ENCODE results near the gene BMPER.

DNA sequence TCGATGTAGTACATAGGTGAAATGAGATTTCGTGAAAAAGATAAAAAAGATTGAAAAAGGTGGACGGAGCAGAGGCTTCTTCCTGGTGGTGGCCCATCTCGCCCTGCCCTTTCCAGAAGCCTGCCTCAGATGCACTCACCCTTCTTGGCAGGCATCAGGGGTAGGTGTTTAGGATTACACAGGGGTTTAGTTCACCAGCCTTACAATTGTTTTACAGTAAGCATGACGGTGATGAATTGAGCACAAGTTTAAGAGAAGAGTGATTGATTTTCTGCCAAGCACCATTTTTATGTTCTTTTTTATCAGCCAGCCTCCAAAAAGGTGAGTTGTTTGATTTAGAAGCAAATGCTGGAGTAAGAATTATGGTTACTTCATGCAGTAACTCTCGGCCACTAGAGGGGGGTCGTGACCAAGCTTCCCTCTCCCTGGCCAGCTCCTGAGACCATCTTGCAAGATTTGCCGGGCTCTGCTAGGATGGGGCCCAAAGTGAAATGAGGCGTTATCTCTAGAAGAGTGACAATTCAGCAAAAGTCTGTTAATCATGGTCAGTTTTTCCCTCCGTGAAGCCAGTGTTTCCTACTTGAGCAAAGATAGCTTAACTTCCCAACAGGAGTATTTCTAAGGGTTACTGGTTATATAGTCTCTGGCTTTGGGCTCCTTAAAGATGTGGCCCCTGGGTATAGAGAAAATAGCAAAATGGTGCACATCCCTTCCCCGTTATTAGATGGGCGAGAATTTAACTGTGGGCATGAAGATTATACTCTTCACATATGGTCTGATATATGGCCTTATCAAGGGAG is 228.8 kb downstream of the BMPER start:
- TF ChIP-seq EZH2phosphoT487 (IDR thresholded peaks at IDR 0.05; ENCODE audit: borderline replicate concordance, low read depth) (no peak), FOXM1 (IDR thresholded peaks at IDR 0.05; ENCODE audit: low read depth) (no peak), SIN3A (IDR thresholded peaks at IDR 0.05; ENCODE audit: borderline replicate concordance, low read depth, low read length) (no peak), GABPA (IDR thresholded peaks at IDR 0.05; ENCODE audit: low read depth) (no peak), JUND (IDR thresholded peaks at IDR 0.05) (no peak), EP300 (IDR thresholded peaks at IDR 0.05; ENCODE audit: borderline replicate concordance in 1 of 2, low read depth in 1 of 2, low read length in 1 of 2) (no peak), GATA2 (CRISPR knock-in tag; IDR thresholded peaks at IDR 0.05) (no peak), SMC3 (IDR thresholded peaks at IDR 0.05; ENCODE audit: low read depth, low read length) (peak; percentile 77)
- TF ChIP-seq, protein P1, sequence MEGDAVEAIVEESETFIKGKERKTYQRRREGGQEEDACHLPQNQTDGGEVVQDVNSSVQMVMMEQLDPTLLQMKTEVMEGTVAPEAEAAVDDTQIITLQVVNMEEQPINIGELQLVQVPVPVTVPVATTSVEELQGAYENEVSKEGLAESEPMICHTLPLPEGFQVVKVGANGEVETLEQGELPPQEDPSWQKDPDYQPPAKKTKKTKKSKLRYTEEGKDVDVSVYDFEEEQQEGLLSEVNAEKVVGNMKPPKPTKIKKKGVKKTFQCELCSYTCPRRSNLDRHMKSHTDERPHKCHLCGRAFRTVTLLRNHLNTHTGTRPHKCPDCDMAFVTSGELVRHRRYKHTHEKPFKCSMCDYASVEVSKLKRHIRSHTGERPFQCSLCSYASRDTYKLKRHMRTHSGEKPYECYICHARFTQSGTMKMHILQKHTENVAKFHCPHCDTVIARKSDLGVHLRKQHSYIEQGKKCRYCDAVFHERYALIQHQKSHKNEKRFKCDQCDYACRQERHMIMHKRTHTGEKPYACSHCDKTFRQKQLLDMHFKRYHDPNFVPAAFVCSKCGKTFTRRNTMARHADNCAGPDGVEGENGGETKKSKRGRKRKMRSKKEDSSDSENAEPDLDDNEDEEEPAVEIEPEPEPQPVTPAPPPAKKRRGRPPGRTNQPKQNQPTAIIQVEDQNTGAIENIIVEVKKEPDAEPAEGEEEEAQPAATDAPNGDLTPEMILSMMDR (IDR thresholded peaks at IDR 0.05), result peak; percentile 100
- TF ChIP-seq, protein P2, sequence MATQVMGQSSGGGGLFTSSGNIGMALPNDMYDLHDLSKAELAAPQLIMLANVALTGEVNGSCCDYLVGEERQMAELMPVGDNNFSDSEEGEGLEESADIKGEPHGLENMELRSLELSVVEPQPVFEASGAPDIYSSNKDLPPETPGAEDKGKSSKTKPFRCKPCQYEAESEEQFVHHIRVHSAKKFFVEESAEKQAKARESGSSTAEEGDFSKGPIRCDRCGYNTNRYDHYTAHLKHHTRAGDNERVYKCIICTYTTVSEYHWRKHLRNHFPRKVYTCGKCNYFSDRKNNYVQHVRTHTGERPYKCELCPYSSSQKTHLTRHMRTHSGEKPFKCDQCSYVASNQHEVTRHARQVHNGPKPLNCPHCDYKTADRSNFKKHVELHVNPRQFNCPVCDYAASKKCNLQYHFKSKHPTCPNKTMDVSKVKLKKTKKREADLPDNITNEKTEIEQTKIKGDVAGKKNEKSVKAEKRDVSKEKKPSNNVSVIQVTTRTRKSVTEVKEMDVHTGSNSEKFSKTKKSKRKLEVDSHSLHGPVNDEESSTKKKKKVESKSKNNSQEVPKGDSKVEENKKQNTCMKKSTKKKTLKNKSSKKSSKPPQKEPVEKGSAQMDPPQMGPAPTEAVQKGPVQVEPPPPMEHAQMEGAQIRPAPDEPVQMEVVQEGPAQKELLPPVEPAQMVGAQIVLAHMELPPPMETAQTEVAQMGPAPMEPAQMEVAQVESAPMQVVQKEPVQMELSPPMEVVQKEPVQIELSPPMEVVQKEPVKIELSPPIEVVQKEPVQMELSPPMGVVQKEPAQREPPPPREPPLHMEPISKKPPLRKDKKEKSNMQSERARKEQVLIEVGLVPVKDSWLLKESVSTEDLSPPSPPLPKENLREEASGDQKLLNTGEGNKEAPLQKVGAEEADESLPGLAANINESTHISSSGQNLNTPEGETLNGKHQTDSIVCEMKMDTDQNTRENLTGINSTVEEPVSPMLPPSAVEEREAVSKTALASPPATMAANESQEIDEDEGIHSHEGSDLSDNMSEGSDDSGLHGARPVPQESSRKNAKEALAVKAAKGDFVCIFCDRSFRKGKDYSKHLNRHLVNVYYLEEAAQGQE (IDR thresholded peaks at IDR 0.05; ENCODE audit: low read depth, low read length), result no peak
- TF ChIP-seq, protein P3, sequence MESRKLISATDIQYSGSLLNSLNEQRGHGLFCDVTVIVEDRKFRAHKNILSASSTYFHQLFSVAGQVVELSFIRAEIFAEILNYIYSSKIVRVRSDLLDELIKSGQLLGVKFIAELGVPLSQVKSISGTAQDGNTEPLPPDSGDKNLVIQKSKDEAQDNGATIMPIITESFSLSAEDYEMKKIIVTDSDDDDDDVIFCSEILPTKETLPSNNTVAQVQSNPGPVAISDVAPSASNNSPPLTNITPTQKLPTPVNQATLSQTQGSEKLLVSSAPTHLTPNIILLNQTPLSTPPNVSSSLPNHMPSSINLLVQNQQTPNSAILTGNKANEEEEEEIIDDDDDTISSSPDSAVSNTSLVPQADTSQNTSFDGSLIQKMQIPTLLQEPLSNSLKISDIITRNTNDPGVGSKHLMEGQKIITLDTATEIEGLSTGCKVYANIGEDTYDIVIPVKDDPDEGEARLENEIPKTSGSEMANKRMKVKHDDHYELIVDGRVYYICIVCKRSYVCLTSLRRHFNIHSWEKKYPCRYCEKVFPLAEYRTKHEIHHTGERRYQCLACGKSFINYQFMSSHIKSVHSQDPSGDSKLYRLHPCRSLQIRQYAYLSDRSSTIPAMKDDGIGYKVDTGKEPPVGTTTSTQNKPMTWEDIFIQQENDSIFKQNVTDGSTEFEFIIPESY (IDR thresholded peaks at IDR 0.05; ENCODE audit: borderline replicate concordance, low read depth), result no peak
